ENCODE data around the gene ADAM22. TPM values are rescaled to one million over a fixed set of nuclear protein-coding genes. Genes with fewer than 3 reads are reported as not detected.

The ADAM22 gene
- total and polyA plus RNA-seq, 2 of the 4 experiments (the other 2 are of a cell fraction), result 0.03 to 0.18 TPM

DNA sequence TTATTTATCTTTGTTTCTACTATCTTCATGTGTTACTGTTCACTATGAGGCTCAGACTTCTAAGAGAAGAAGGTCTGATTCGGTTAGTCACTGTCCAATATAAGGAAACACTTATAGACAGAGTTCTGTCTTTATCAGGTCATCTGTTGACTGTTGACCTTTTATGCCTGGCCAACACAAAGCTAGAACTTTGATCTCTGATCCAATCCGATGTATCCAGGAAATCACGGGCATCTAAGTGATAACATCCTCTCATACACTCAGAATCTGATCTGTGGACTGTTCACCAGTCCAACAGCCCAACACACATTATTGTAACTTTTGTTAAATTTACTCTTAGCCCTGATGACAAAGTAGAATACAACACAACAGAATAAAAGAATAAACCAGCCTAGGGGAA, 171.2 kb downstream of the ADAM22 start:
- no peak overlapping the region for H2BK5ac ChIP-seq (ENCODE audit: low read depth, low read length, poor library complexity, severe bottlenecking)
- H3K27ac ChIP-seq (ENCODE audit: insufficient read depth, low read length), result no peak overlapping the region
- ChIA-PET POLR2A (ENCODE audit: unreplicated experiment) (no interaction called here), CTCF (interaction anchor here (0.6 kb wide), 1 partner anchor 494 kb away, joined by 4 read pairs; no protein-coding TSS in a partner anchor)
- no peak overlapping the region for H3K18ac ChIP-seq (ENCODE audit: low read depth, low read length)
- H2BK120ac ChIP-seq (ENCODE audit: low read depth, low read length), result no peak overlapping the region
- H3K4ac ChIP-seq (ENCODE audit: low read depth, low read length), result no peak overlapping the region
- no TSS peak for BruUV-seq (replicated peaks)
- TF ChIP-seq RCOR1 (IDR thresholded peaks at IDR 0.05; ENCODE audit: insufficient replicate concordance, low read length) (no peak), FOS (IDR thresholded peaks at IDR 0.05; ENCODE audit: low read depth, low read length) (no peak), MXI1 (IDR thresholded peaks at IDR 0.05; ENCODE audit: borderline replicate concordance, low read depth, low read length) (no peak), POLR2A (IDR thresholded peaks at IDR 0.05; ENCODE audit: low read depth, low read length) (no peak), RAD21 (IDR thresholded peaks at IDR 0.05; ENCODE audit: low read length) (no peak), NFE2L2 (IDR thresholded peaks at IDR 0.05; ENCODE audit: low read depth, low read length) (no peak), CHD1 (IDR thresholded peaks at IDR 0.05; ENCODE audit: low read depth, low read length) (no peak), MAFK (IDR thresholded peaks at IDR 0.05; ENCODE audit: low read depth, low read length) (no peak), MAZ (IDR thresholded peaks at IDR 0.05; ENCODE audit: borderline replicate concordance, low read depth, low read length) (no peak)
- TF ChIP-seq, protein P1, sequence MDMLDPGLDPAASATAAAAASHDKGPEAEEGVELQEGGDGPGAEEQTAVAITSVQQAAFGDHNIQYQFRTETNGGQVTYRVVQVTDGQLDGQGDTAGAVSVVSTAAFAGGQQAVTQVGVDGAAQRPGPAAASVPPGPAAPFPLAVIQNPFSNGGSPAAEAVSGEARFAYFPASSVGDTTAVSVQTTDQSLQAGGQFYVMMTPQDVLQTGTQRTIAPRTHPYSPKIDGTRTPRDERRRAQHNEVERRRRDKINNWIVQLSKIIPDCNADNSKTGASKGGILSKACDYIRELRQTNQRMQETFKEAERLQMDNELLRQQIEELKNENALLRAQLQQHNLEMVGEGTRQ (IDR thresholded peaks at IDR 0.05; ENCODE audit: low read depth, low read length), result no peak
- TF ChIP-seq, protein P2, sequence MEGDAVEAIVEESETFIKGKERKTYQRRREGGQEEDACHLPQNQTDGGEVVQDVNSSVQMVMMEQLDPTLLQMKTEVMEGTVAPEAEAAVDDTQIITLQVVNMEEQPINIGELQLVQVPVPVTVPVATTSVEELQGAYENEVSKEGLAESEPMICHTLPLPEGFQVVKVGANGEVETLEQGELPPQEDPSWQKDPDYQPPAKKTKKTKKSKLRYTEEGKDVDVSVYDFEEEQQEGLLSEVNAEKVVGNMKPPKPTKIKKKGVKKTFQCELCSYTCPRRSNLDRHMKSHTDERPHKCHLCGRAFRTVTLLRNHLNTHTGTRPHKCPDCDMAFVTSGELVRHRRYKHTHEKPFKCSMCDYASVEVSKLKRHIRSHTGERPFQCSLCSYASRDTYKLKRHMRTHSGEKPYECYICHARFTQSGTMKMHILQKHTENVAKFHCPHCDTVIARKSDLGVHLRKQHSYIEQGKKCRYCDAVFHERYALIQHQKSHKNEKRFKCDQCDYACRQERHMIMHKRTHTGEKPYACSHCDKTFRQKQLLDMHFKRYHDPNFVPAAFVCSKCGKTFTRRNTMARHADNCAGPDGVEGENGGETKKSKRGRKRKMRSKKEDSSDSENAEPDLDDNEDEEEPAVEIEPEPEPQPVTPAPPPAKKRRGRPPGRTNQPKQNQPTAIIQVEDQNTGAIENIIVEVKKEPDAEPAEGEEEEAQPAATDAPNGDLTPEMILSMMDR (conservative IDR thresholded peaks at IDR 0.05; ENCODE audit: low read depth, low read length), result no peak
- H2BK20ac ChIP-seq (ENCODE audit: low read depth, low read length), result no peak overlapping the region
- no peaks in the 10 kb centered on the region for H3K79me1 ChIP-seq (ENCODE audit: low read depth in 1 of 2, low read length in 2 of 2)
- no peak overlapping the region for H3K4me3 ChIP-seq (ENCODE audit: insufficient read depth, low read depth, low read length)
- H4K91ac ChIP-seq (ENCODE audit: insufficient read depth, low read depth, low read length), result no peak overlapping the region
- no peak overlapping the region for H4K8ac ChIP-seq (ENCODE audit: low read depth in 2 of 2, low read length in 2 of 2)
- no peak overlapping the region for H3K14ac ChIP-seq (replicated peaks; ENCODE audit: low read depth, low read length)
- dilution Hi-C loops (cut with HindIII; ENCODE audit: low sequenced_read_pairs, unreplicated experiment) (no loop called here), in situ Hi-C loops (cut with MboI; ENCODE audit: low sequenced_read_pairs) (loop anchor here (25.0 kb wide), 1 partner anchor 318 kb away; no protein-coding TSS in a partner anchor), intact Hi-C loops (cut with micrococcal nuclease) (no loop called here)
- no peak overlapping the region for H4K5ac ChIP-seq (ENCODE audit: low read depth, low read length)
- ATAC-seq (ENCODE audit: low read depth), result no peak
- no peak overlapping the region for H2AFZ ChIP-seq (replicated peaks; ENCODE audit: low read length, poor library complexity)
- H3K9me3 ChIP-seq (ENCODE audit: control insufficient read depth, insufficient read depth, low read length), result no peaks in the 10 kb centered on the region
- H3K23ac ChIP-seq (ENCODE audit: low read depth, low read length), result no peak overlapping the region
- H4K20me1 ChIP-seq (ENCODE audit: insufficient read depth, low read length), result no peaks in the 10 kb centered on the region
- H3K4me1 ChIP-seq (ENCODE audit: control insufficient read depth, insufficient read depth, low read length), result no peaks in the 10 kb centered on the region
- WGBS, 2 experiments (ENCODE audit: extremely low coverage in 2 of 2, insufficient read length in 1 of 2), result 70% methylated on average over 2 of the region's 3 CpGs; no CpG with 5 or more reads in 1 of the 2 experiments
- H2BK15ac ChIP-seq (ENCODE audit: low read depth, low read length), result no peak overlapping the region
- no peaks in the 10 kb centered on the region for H3K27me3 ChIP-seq (ENCODE audit: control insufficient read depth, insufficient read depth, low read length)
- H3K9ac ChIP-seq (ENCODE audit: low read depth, low read length), result no peak overlapping the region
- DNase-seq, result no peak
- H2AK5ac ChIP-seq (ENCODE audit: low read depth, low read length), result no peak overlapping the region
- no peaks in the 10 kb centered on the region for H3K9me1 ChIP-seq (ENCODE audit: insufficient read depth, low read length)
- H3K4me2 ChIP-seq (ENCODE audit: low read depth, low read length), result no peak overlapping the region
- H3K56ac ChIP-seq (ENCODE audit: extremely low read depth, insufficient read depth, low read length), result no peak overlapping the region
- H3K36me3 ChIP-seq (ENCODE audit: control insufficient read depth, insufficient read depth, low read length), result no peaks in the 10 kb centered on the region
- H2AK9ac ChIP-seq (replicated peaks; ENCODE audit: low read depth, low read length, poor library complexity), result no peak overlapping the region

All from IMR-90 (cell line).